GM21619 (cell line): ENCODE results near the gene ZNF222.
A peak's percentile ranks its signal among the peaks of the same experiment; 100 is the strongest.

Experiments
- ATAC-seq: cut with Tn5 transposase; IDR thresholded peaks from one replicate; pipeline ENCODE4 v1.9.1; 2021; ENCODE audit not compliant: unreplicated experiment

Gene ZNF222

DNA sequence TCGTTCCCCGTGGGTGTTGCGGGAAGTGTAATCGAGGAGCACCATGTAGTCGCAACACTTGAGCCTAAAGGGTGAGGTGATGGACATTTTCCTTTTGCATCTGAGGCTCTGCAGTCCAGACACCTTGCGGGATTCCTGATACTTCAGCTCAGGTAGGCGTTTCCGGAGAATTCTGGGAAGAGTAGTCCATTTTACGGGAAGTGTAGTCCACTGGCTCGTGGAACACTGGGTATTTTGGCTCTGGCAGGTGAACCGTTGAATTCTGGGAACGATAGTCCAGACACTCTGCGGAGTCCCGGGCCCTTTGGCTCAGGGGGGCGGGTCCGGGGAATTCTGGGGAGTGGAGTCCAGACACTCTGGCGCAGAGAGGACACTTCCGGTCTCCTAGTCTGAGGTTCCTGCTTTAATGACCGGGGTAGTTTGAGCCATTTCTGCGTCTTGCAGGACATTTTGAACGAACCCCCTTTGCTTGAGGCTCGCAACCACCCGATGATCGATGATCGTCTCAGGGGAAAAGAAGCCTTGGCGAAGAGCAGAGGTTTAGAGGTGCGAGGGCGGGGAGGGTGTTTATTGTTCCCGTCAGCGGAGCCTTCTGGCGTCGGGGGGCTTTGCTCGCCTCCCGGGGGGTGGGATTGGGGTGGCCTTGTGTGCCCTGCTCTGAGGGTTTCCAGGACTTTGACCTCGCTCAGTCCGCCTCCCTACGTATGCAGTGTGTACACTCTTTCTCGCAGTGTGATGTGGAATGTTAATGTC, 26.6 kb downstream of the ZNF222 start, which contains the start of gene ZNF223:
TSS of gene ZNF223 (plus strand) at position 387 of the 753 bp plus-strand sequence. CDS start 3,141 bp downstream, outside the sequence.
- ATAC-seq: peak; percentile 71

DNA sequence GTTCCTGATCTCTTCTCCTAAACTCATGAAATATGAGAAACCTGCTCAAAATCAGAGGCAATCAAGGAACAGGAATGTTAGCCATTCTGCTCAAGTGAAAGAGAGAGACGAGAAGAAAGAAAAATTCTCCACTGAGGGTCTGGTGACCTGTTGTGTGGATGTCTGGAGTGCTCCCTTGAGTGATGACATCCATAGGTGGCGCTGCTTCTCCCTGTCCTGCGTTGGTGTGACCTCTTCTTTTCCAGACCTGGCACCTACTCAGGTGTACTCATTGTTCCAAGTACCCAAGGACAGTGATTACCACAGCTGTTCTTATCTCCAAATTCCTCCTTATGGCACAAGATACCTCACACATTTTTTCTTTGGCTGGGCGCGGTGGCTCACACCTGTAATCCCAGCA, 30.7 kb downstream of the ZNF222 start:
- ATAC-seq: no peak

DNA sequence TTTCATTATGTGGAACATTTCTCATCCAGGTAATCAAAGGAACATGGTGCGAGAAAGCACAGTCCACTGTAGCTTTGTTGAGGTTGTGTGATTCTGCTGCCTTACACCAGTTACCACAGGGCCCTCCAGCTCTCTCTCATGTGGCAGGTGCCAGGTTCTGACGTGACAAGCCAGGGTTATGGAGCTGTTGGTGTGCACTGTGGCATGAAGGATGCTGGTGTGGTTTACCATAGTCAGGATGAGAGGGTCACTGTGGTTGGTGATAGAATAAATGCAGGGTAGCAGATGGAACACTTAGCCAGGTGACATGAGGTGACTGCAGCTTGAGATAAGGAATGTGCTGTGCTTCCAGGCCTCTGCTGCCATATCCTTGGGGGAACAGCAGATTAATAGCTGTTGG, 34.0 kb downstream of the ZNF222 start:
- no peak for ATAC-seq

DNA sequence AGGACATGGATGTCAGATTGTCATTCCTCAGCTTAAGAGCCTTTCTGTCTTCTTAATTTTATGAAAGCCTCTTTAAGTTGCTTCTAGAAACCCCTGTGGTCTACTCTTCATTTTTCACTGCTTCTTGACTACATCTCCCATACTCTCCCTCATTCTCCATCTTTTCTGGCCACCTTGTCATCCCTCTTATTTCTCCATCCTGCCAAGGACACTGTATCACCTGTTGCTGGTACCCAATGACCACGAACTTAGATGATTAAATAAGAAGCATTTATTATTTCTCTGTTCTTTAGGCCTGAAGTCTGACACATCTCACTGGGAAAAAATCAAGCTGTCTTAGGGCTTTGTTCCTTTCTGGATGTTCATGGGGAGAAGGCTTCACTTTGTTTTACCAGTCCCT, 35.9 kb downstream of the ZNF222 start:
- ATAC-seq: no peak

DNA sequence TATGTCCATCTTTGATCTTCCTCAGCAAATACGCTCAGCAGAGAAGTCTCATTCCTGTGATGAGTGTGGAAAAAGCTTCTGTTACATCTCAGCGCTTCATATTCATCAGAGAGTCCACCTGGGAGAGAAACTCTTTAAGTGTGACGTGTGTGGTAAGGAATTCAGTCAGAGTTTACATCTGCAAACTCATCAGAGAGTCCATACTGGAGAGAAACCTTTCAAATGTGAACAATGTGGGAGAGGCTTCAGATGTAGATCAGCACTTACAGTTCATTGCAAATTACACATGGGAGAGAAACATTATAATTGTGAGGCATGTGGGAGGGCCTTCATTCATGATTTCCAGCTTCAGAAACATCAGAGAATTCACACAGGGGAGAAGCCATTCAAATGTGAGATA, 41.1 kb downstream of the ZNF222 start:
- ATAC-seq: no peak

DNA sequence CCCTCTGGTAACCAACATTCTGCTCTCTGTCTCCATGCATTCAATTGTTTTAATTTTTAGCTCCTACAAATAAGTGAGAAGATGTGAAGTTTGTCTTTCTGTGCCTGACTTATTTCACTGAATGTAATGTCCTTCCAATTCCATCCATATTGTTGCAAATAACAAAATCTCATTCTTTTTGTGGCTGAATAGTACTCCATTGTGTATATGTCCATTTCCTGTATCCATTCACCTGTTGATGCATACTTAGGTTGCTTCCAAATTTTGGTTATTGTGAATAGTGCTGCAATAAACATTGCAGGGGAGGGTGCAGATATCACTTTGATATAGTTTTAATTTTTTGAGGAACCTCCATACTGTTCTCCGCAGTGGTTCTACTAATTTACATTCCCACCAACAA, 44.2 kb downstream of the ZNF222 start:
- ATAC-seq: no peak

DNA sequence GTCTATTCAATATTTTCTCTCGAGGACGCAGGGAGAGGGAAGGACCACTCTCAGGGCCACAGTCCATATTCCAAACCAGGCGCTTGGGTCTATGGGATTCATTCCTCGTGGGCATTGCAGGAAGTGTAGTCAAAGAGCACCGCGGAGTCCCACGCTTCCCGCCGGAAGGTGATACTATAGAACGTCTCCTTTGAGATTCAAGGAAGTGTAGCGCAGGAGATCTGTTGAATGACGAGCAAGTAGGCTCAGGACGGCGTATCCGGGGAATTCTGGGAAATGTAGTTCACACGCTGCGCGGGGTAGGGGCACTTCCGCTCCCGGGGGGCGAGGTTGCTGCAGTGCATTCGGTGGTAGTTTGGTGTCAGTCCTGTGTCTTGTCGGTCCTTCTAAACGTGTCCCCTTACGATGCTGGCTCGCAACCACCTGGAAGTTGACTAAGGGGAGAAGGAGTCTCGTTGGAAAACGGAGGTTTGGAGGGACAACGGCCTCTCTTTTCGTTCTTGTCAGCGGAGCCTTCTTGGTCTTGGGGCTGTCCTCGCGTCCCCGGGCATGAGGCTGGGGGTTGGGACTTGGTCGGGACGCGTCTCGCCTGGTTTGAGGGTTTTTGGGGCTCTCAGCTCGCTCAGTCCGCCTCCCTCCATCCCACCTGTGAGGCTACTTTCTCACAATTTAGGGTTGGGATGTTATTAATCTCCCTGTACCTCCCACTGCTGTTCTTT, 46.8 kb downstream of the ZNF222 start, which contains the start of gene ZNF284:
TSS of gene ZNF284 (plus strand) at position 336 of the 719 bp plus-strand sequence. CDS start 4,231 bp downstream, outside the sequence.
- peak; percentile 97 for ATAC-seq

DNA sequence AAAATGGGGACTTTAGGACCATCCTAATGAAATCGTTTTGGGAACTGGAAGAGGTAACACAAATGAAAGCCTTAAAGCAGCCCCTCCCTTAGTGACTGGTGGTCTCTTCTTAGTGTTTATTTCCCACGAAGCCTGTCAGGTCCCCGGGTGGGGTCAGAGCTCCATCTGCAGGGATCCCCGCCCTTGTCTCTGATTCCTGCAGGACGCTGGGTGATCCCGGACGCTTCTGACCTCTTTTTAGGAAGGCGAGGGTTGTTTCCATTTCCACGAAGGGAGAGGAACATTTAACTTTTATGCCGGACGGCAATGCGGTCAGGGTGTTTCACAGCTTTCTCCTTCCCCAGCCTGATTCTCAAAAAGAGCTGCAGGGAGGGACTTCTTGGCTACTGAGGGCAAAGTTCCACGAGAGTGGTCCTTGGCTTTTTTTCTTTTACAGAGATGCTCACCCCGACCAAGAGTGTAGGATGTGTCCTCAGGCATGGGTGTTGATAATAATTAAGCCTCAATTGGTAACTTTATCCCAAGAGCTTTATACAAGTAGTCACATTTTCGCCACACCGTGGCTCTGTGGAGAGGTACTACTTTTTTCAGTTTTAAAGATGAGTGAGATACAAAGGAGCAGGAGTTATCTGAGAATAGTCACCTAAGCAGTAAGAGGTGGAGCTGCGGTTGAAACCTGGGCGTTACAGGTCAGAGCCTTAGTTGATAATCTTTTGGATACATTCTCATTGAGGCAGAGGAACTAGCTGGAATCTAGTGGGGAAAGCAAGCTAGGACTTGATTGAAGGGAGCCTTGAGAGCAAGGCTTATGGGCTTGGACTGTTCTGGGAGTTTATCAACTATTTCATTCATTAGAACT, 47.6 kb downstream of the ZNF222 start:
- no peak for ATAC-seq

DNA sequence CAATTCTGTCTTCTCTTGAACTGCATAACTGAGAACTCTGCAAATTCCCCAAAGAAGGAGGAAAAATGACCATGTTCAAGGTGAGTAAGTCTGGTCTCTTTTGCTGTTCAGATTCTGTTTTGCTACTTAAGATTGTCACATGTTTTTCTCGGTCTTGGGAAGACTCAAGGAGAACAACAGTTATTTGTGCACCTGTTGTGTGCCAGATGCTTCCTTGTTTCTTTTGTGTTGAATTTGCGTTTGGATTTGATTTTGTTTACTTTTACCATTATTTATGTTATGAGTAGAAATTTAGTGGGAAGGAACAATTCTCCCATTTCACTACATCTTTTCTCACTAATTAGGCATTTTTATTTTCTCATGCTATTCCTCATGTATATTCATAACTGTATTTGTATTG, 51.1 kb downstream of the ZNF222 start:
- no peak for ATAC-seq
